ENCODE measurements around the gene FICD. TPM values are rescaled to one million over a fixed set of nuclear protein-coding genes. Genes with fewer than 3 reads are reported as not detected.
"Not testable (repeated sequence)": the region's sequence is repeated elsewhere in the genome, so short reads cannot be mapped to it uniquely, and the experiment has no call there.

The FICD gene
- total and polyA plus RNA-seq, 10 donors: 1.1 to 12.7 (median 7.7) TPM

GRCh38 chr12:108551535-108551934 is 36.5 kb downstream of the FICD start:
- peaks cover 14 to 98% (median 79%) of the 10 kb centered on the region in 6 donors for H3K4me1 ChIP-seq
- no peak overlapping the region for H3K27ac ChIP-seq
- no peaks in the 10 kb centered on the region for H3K9me3 ChIP-seq
- no peaks in the 10 kb centered on the region for H3K27me3 ChIP-seq (replicated peaks in 1 of 7)
- WGBS, 5 donors: 55 to 67% (median 60%) methylated on average over 5 of the region's 5 CpGs
- no peak for DNase-seq
- peaks cover 0 to 49% (median 26%) of the 10 kb centered on the region in 6 donors for H3K36me3 ChIP-seq
- intact Hi-C loops (cut with DNase I; ENCODE audit: low total_unique reads): no loop called here
- TF ChIP-seq CTCF (IDR thresholded peaks at IDR 0.05 in 8 of 11, conservative IDR thresholded peaks at IDR 0.05 in 3 of 11) (no peak), POLR2A (IDR thresholded peaks at IDR 0.05) (no peak), POLR2AphosphoS5 (IDR thresholded peaks at IDR 0.05) (no peak)
- H3K4me3 ChIP-seq: no peak overlapping the region

GRCh38 chr12:108553799-108554198 is 38.7 kb downstream of the FICD start:
- intact Hi-C loops (cut with DNase I; ENCODE audit: low total_unique reads): no loop called here

GRCh38 chr12:108555383-108555782 is 40.3 kb downstream of the FICD start:
- H3K4me1 ChIP-seq: peaks cover 40 to 100% (median 94%) of the 10 kb centered on the region in 6 donors
- WGBS, 5 donors: 84 to 95% (median 90%) methylated on average over 9 of the region's 9 CpGs
- H3K9me3 ChIP-seq: not testable (repeated sequence)

More at GRCh38 chr12:108553799-108554198, 38.7 kb downstream of the FICD start:
- TF ChIP-seq CTCF (IDR thresholded peaks at IDR 0.05 in 8 of 11, conservative IDR thresholded peaks at IDR 0.05 in 3 of 11): no peak
- TF ChIP-seq POLR2AphosphoS5 (IDR thresholded peaks at IDR 0.05): no peak
- TF ChIP-seq POLR2A (IDR thresholded peaks at IDR 0.05): no peak
- H3K9me3 ChIP-seq: no peaks in the 10 kb centered on the region
- H3K27me3 ChIP-seq (replicated peaks in 1 of 7): no peaks in the 10 kb centered on the region
- no peak overlapping the region for H3K4me3 ChIP-seq
- DNase-seq: no peak
- 88 to 95% (median 93%) methylated on average over 5 of the region's 5 CpGs for WGBS, 5 donors
- H3K27ac ChIP-seq: no peak overlapping the region
- peaks cover 0 to 44% (median 7%) of the 10 kb centered on the region in 6 donors for H3K36me3 ChIP-seq
- H3K4me1 ChIP-seq: peaks cover 28 to 100% (median 92%) of the 10 kb centered on the region in 6 donors

GRCh38 chr12:108559007-108559655 is 44.1 kb downstream of the FICD start:
- H3K27ac ChIP-seq: no peak overlapping the region
- WGBS, 5 donors: 71 to 91% (median 80%) methylated on average over 13 to 14 of the region's 14 CpGs
- peaks cover 0 to 34% (median 7%) of the 10 kb centered on the region in 6 donors for H3K36me3 ChIP-seq
- peaks cover 41 to 89% (median 82%) of the 10 kb centered on the region in 6 donors for H3K4me1 ChIP-seq
- TF ChIP-seq POLR2A (IDR thresholded peaks at IDR 0.05) (no peak), CTCF (IDR thresholded peaks at IDR 0.05 in 8 of 11, conservative IDR thresholded peaks at IDR 0.05 in 3 of 11) (no peak), POLR2AphosphoS5 (IDR thresholded peaks at IDR 0.05) (no peak)
- H3K9me3 ChIP-seq: no peaks in the 10 kb centered on the region
- H3K4me3 ChIP-seq: peak overlapping the region in 4 of 8 donors; percentile 87 to 99 (median 96)
- no peaks in the 10 kb centered on the region for H3K27me3 ChIP-seq (replicated peaks in 1 of 7)
- intact Hi-C loops (cut with DNase I; ENCODE audit: low total_unique reads): no loop called here
- DNase-seq: no peak

More at GRCh38 chr12:108555383-108555782, 40.3 kb downstream of the FICD start:
- H3K27ac ChIP-seq; intact Hi-C loops (cut with DNase I; ENCODE audit: low total_unique reads); H3K27me3 ChIP-seq (replicated peaks in 1 of 7); DNase-seq; H3K4me3 ChIP-seq: not testable (repeated sequence)
- peaks cover 0 to 38% (median 6%) of the 10 kb centered on the region in 6 donors for H3K36me3 ChIP-seq
